SH-SY5Y (cell line): ENCODE measurements around the gene CHRNA4.

Source experiments
- GATA2 ChIP-seq: IDR thresholded peaks from 2 replicates; pipeline ENCODE4 v1.6.1; 2011; ENCODE audit warnings: mild to moderate bottlenecking, low read depth, low read length
- GATA3 ChIP-seq: IDR thresholded peaks from 2 replicates; pipeline ENCODE4 v1.6.1; 2011; ENCODE audit warnings: low read depth, mild to moderate bottlenecking, low read length, moderate library complexity

DNA sequence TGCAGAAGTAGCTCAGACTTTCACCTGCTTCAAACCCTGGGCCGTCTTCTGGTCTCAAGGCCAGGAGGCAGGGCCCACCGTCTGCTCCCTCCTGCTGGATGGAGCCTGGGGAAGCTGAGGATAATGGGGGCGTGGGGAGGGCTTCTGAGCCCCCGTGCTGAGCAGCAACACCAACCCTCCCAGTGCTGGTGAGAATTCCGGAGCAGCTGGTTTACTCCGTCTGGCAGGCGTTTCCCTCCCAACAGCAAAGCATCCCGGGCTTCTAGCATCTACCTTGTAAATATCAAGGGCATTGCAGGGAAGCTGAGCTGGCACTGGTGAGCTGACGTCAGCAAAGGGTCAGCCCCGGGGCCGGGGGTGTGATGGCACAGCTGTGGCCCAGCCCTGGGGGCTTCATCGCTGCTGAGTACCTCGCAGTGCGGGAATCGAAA, 16.8 kb upstream of the CHRNA4 start:
- TF ChIP-seq GATA2 (no peak), GATA3 (no peak)
